ENCODE results near the gene TAS1R1.

TAS1R1 gene

DNA sequence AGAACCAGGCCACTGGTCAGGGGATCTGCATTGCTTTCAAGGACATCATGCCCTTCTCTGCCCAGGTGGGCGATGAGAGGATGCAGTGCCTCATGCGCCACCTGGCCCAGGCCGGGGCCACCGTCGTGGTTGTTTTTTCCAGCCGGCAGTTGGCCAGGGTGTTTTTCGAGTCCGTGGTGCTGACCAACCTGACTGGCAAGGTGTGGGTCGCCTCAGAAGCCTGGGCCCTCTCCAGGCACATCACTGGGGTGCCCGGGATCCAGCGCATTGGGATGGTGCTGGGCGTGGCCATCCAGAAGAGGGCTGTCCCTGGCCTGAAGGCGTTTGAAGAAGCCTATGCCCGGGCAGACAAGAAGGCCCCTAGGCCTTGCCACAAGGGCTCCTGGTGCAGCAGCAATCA, 19.7 kb downstream of the TAS1R1 start:
- DNase-seq, result no peak

DNA sequence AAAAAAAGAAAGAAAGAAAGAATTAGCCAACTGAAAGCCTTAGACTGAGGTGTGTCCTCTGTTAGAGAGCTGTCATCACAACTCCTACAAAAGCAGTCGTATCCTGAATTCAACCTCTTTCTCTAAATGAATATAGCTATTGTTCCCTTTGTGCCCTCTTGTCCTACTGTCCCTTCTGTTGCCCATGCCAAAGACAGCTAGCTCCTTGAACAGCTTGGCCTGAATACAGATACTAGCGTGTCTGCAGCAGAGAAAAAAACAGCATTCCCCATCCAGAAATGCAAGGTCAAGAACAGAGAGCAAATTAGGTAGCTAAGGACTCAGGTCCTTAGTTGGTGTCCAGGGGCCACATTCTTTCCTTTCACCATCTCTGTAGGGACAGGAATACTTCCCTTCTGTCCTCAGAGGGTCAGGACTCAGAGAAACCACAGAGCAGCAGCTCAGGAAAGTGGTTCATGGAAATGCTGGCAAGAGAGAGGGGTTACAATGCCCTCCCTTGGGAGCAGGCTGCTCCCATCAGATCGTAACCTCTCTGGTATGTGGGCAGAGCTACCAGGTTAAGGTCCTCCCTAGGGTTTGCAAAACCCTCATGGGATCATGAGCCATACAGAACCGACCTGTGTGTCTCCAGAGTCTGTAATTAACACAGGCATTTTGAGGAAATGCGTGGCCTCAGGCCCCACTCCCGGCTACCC, 22.9 kb downstream of the TAS1R1 start:
- no peak for DNase-seq

DNA sequence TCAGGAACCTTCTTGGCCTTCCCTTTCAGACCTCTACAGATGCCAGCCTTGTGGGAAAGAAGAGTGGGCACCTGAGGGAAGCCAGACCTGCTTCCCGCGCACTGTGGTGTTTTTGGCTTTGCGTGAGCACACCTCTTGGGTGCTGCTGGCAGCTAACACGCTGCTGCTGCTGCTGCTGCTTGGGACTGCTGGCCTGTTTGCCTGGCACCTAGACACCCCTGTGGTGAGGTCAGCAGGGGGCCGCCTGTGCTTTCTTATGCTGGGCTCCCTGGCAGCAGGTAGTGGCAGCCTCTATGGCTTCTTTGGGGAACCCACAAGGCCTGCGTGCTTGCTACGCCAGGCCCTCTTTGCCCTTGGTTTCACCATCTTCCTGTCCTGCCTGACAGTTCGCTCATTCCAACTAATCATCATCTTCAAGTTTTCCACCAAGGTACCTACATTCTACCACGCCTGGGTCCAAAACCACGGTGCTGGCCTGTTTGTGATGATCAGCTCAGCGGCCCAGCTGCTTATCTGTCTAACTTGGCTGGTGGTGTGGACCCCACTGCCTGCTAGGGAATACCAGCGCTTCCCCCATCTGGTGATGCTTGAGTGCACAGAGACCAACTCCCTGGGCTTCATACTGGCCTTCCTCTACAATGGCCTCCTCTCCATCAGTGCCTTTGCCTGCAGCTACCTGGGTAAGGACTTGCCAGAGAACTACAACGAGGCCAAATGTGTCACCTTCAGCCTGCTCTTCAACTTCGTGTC, 23.7 kb downstream of the TAS1R1 start:
- DNase-seq, result no peak

DNA sequence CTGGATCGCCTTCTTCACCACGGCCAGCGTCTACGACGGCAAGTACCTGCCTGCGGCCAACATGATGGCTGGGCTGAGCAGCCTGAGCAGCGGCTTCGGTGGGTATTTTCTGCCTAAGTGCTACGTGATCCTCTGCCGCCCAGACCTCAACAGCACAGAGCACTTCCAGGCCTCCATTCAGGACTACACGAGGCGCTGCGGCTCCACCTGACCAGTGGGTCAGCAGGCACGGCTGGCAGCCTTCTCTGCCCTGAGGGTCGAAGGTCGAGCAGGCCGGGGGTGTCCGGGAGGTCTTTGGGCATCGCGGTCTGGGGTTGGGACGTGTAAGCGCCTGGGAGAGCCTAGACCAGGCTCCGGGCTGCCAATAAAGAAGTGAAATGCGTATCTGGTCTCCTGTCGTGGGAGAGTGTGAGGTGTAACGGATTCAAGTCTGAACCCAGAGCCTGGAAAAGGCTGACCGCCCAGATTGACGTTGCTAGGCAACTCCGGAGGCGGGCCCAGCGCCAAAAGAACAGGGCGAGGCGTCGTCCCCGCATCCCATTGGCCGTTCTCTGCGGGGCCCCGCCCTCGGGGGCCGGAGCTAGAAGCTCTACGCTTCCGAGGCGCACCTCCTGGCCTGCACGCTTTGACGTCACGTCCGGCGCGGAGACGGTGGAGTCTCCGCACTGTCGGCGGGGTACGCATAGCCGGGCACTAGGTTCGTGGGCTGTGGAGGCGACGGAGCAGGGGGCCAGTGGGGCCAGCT, 24.4 kb downstream of the TAS1R1 start, which contains the start of gene ZBTB48:
TSS of gene ZBTB48 (plus strand) at position 621 of the 745 bp plus-strand sequence. CDS start 616 bp downstream, outside the sequence.
- DNase-seq, result peak; percentile 98 to 99

DNA sequence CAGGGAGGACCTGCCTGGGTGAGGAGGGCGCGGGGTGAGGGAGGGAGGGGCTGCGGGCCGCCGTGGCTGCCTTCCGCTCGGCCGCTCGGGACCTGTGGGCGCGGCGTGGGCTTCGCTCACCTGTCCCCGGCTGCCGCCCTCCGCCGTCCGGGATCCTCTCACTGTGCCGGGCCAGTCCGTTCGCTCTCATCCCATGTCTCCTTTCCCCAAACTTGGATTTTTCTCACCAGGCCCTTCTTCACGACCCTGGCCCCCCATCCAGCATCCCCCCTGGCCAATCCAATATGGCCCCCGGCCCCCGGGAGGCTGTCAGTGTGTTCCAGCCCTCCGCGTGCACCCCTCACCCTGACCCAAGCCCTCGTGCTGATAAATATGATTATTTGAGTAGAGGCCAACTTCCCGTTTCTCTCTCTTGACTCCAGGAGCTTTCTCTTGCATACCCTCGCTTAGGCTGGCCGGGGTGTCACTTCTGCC, 25.0 kb downstream of the TAS1R1 start:
- DNase-seq, result no peak

DNA sequence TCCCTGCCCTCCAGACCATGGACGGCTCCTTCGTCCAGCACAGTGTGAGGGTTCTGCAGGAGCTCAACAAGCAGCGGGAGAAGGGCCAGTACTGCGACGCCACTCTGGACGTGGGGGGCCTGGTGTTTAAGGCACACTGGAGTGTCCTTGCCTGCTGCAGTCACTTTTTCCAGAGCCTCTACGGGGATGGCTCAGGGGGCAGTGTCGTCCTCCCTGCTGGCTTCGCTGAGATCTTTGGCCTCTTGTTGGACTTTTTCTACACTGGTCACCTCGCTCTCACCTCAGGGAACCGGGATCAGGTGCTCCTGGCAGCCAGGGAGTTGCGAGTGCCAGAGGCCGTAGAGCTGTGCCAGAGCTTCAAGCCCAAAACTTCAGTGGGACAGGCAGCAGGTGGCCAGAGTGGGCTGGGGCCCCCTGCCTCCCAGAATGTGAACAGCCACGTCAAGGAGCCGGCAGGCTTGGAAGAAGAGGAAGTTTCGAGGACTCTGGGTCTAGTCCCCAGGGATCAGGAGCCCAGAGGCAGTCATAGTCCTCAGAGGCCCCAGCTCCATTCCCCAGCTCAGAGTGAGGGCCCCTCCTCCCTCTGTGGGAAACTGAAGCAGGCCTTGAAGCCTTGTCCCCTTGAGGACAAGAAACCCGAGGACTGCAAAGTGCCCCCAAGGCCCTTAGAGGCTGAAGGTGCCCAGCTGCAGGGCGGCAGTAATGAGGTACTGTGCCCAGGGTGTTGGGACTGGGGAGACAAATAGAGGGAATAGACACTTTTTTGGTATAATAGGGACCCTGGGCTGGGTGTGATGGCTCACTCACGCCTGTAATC, 25.7 kb downstream of the TAS1R1 start:
- DNase-seq, result no peak

DNA sequence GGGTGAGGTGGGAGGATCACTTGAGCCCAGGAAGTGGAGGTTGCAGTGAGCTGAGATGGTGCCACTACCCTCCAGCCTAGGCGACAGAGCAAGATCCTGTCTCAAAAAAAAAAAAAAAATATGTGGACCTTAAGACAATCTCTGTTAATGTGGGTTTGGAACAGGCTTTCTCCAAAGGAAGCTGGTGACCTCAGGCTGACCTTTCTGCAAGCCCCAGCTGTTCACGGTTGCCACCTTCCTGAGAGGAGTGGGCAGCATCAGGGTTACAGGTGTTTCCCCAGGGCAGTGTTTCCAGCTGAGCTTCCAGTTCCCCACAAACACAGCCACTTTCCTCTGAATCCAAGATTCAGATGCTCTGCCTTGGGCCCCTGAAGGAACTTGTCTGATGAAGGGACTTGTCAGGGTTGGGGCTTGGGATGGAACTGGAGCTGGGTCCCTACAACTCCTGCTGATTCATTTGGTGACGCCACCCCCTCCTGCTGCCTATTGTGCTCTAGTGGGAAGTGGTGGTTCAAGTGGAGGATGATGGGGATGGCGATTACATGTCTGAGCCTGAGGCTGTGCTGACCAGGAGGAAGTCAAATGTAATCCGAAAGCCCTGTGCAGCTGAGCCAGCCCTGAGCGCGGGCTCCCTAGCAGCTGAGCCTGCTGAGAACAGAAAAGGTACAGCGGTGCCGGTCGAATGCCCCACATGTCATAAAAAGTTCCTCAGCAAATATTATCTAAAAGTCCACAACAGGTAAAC, 26.6 kb downstream of the TAS1R1 start:
- DNase-seq, result no peak

DNA sequence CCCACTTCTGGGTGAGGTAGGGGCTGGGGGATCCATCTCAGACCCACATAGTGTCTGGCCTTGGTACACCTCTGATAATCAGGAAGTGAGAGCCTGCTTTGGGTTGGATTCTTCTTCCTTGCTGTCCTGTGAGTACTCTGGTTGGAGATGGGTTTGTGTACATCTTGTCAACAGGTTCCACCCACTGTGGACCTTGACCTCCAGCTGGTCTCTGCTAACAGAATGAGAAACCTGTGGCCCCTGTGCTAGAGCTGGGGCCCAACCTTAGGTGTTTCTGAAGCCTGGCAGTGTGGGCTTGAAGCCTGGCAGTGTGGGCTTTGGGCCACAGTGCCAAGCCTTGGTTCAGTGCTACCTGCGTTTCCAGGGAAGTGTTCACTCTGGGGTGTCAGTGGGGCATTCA, 27.3 kb downstream of the TAS1R1 start:
- DNase-seq, result no peak

DNA sequence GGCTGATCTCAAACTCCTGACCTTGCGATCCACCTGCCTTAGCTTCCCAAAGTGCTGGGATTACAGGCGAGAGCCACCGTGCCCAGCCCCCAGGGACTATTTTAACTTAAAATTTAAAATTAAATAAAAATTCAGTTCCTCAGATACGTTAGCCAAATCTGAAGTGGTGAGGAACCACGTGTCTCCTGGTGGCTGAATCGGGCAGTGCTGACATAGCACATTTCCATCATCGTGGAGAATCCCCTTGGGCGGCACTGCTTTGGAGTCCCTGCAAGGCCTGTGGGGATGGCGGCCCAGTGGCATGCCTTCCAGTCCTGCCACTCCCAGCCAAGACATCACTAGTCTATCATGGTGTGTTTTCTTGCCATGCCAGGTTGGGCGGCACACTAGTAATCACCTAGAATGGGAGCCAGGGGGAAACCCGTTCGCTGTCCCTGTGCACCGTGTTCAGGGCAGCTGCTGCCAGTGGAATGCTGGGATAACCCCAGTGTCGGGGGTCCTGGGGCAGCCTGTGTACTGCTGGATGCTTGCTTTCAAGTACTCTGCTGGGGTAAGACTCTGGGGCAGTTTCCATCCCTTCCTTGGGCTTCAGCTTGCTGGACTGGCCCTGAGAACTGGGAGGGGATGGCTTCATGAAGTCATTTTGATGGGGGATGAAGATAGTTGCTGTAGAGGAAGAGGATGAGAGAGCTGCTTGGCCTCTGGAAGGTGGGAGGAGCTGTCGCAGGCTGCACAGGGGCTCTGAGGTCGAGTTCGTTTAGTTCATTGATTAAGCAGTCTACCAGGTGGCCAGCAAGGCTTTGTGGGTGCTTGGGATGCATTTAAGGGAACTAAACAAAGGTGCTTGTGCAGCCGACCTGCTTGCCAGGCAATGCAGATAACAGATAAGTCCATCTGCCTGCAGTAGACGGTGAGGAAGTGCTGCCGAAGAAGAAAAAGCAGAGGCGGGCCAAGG, 29.3 kb downstream of the TAS1R1 start:
- DNase-seq, result no peak

DNA sequence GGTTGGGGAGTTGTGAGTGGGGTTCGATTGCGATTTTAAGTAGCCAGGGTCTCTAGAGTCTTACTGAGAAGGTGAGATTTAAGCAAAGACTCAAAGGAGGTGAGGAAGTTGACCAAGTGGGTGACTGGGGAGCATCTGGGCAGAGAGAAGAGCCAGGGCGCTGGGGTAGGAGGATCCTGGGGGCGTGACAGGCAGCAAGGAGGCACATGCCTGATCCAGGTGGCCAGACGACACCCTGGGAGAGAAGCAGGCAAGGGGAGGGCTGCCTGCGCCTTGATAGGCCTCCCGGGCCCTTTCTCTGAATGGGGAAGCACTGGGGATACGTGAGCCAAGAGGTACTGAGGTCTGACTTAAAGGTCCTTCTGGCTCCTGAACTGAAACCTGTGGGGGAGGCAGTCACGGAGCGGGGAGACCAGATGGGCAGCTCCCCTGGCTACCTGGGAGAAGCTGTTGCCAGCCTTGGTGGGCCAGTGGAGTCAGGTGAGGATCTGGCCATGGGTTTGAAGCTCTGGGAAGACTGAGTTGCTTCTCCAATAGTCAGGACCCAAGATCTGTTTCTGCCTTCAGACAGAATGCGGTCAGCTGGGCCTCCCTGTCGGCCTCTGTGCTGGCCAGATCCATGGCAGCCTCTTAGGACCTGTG, 30.1 kb downstream of the TAS1R1 start:
- DNase-seq, result no peak

DNA sequence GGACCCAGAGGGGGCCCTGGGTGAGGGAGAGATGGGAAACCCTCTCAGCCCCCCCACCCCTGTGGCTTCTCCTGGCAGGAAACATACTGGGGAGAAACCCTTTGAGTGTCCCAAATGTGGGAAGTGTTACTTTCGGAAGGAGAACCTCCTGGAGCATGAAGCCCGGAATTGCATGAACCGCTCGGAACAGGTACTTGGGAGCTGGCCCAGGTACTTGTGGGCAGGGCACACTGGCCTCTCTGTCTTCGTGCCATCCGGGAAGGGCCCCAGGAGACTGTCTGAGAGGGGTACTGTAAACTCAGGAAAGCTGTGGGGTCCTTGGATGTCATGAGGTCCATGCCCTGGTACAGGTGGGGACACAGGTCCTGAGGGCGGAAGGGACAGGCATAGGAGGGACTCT, 30.7 kb downstream of the TAS1R1 start:
- DNase-seq, result no peak

DNA sequence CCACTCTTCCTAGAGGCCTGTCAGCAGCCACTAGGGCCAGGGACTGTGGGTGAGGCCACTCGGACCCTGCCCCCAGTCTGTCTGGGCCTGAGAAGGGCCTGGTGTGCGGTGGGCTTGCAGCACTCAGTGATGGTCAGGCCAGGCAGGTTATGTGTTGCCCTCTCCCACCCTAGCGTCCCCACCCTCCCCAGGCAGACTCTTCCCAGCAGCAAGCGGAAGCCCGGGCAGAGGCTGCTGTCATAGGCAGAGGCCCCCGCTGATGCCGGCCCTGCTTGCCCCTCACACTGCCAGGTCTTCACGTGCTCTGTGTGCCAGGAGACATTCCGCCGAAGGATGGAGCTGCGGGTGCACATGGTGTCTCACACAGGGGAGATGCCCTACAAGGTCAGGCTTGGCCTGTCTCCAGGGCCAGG, 31.3 kb downstream of the TAS1R1 start:
- DNase-seq, result no peak

DNA sequence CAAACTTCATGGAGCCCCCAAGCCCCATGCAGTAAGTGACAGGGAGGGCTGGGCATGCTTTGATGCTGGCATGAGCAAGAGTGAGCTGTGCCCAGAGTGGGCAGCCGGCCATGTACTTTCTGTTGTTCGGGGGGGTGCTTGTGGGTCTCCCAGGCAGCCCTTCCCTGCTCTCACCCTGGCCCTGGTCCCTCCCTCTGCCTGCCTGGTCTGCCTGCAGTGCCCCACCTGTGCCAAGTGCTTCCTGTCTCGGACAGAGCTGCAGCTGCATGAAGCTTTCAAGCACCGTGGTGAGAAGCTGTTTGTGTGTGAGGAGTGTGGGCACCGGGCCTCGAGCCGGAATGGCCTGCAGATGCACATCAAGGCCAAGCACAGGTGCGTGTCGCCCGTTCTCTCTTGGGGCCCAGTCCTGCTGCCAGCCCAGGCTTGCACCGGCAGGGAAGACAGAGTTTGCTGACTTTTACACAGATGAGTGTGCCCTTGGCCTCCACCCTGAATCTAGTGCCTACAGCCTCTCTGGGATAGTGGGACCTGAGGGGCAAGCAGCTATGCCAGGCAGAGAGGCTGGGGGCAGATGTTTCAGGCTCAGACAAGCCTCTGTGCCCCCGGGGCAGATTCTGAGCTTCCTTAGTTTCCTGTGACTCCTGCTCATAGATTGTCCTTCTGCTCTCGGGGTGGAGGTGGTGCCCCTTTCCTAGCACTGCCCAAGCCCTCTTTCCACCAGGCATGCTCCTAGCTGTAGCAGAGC, 32.3 kb downstream of the TAS1R1 start:
- DNase-seq, result no peak

DNA sequence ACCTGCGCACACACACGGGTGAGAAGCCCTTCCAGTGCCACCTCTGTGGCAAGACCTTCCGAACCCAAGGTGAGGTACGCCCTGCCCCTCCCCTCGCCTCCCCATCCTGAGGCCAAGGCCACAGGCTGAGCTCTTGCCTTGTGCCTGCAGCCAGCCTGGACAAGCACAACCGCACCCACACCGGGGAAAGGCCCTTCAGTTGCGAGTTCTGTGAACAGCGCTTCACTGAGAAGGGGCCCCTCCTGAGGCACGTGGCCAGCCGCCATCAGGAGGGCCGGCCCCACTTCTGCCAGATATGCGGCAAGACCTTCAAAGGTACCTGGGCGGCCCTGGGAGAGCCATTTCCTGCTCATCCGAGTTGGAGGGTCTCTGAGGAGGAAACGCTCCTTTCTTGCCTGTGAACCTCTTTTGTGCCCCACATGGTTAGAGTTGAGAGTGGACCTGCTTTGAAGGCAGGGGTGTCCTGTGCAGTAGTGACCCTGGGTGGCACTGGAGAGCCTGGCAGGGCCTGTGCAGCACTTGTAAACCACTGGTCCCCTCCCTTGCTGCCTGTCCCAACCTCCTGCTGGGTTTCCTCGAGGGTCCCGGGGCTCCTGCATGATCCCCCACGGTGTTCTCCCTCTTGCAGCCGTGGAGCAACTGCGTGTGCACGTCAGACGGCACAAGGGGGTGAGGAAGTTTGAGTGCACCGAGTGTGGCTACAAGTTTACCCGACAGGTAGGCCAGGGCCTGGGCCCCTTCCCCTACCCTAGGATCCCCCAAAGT, 33.2 kb downstream of the TAS1R1 start:
- DNase-seq, result no peak

DNA sequence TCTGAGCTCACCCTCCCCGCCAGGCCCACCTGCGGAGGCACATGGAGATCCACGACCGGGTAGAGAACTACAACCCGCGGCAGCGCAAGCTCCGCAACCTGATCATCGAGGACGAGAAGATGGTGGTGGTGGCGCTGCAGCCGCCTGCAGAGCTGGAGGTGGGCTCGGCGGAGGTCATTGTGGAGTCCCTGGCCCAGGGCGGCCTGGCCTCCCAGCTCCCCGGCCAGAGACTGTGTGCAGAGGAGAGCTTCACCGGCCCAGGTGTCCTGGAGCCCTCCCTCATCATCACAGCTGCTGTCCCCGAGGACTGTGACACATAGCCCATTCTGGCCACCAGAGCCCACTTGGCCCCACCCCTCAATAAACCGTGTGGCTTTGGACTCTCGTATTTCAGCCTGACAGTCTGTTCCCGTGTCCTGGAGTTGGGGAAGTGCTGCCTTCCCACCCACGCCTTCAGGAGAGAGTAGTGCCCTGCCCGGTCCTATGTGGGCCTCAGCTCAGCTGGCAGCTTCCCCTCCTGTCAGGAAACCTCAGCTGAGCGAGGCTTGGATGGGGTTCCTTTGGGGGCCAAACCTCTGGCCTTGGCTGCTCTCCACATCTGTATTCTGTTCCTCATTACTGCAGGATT, 33.9 kb downstream of the TAS1R1 start:
- no peak for DNase-seq

DNA sequence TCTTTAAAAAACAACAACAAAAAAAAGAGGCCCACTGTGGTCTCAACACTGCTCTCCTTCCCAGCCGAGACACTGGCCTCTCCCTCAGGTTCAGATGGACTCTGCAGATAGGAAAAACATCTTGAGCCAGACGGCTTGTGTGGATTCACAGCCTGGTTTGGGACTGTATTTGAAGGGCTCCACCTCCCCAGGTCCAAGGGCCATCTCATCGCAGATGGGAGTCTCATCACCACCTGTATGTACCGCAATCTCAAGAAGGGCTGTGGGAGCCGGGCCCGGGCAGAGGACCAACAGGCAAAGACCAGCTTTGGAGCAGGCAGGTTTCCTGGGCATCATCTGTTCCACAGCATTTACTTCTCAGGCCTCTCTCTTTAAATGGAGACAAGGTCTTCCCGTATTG, 34.9 kb downstream of the TAS1R1 start:
- DNase-seq, result no peak

DNA sequence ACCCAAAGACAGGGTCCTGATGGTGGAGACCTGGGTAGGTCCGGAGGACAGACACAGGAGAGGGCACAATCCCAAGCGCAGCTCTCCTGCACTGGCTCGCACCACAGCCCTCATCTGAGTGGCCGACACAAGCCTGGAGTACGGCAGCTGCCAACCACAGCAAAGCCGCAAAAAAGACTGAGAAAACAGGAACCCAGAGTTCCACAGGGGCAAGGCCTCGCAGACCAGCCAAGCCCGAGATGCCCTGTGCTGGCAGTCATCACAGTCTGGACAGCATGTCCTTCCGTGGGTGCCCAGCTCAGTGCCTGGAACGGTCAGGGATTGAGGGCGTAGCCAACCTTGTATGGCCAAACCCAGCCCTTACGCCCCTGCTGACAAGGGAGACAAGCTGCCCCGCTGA, 36.1 kb downstream of the TAS1R1 start:
- no peak for DNase-seq

DNA sequence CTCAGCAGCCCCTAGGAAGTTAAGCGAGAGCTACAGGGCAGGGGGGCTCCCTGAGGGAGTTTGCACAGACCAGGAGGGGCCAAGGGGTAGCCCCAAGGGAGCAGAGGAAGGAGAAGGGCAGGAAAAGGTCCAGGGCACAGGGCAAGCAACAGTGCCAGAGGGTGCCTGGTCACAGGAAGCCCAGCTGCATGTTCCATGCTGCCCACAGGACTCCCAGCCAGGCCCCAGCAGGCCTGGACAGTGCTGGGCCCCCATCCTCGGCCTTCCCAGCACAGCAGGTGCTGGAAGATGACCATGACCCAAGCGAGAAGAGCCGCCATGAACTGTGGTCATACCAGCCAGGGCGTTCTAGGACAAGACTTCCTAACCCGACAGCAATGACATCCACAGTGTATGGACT, 36.5 kb downstream of the TAS1R1 start:
- no peak for DNase-seq
